SK-N-SH treated with all-trans-retinoic acid at 6 μM for 48 hours (cell line): Measurements from ENCODE around the gene C6orf132.

ENCODE experiments used
- CREB5 ChIP-seq: fragments of 250-450 bp; sonication (Bioruptor Pico); IDR thresholded peaks from 2 replicates; pipeline ENCODE4 v1.5.1; 2020; ENCODE audit warnings: low read depth, mild to moderate bottlenecking, moderate library complexity
- CSRNP3 ChIP-seq: fragments of 250-450 bp; sonication (Bioruptor Pico); IDR thresholded peaks from 2 replicates; pipeline ENCODE4 v1.5.1; 2021; ENCODE audit warnings: mild to moderate bottlenecking, moderate library complexity
- ISL1 ChIP-seq: fragments of 250-450 bp; sonication (Bioruptor Pico); IDR thresholded peaks from 2 replicates; pipeline ENCODE4 v2.1.2; 2022; ENCODE audit warnings: mild to moderate bottlenecking, moderate library complexity
- PPARA ChIP-seq: fragments of 250-450 bp; sonication (Bioruptor Pico); IDR thresholded peaks from 2 replicates; pipeline ENCODE4 v1.5.0; 2020; ENCODE audit warnings: mild to moderate bottlenecking, borderline replicate concordance
- RARB ChIP-seq: fragments of 250-450 bp; sonication (Bioruptor Pico); IDR thresholded peaks from 2 replicates; pipeline ENCODE4 v1.8.0; 2021; ENCODE audit warnings: mild to moderate bottlenecking, moderate library complexity
- TOX ChIP-seq: fragments of 250-450 bp; sonication (Bioruptor Pico); IDR thresholded peaks from 2 replicates; pipeline ENCODE4 v1.8.0; 2021; ENCODE audit warnings: mild to moderate bottlenecking, moderate library complexity, borderline replicate concordance
- ZC3H10 ChIP-seq: fragments of 250-450 bp; sonication (Bioruptor Pico); IDR thresholded peaks from 2 replicates; pipeline ENCODE4 v1.5.1; 2021; ENCODE audit warnings: mild to moderate bottlenecking, moderate library complexity
- ZFP3 ChIP-seq: fragments of 250-450 bp; sonication (Bioruptor Pico); IDR thresholded peaks from 2 replicates; pipeline ENCODE4 v1.5.0; 2020; ENCODE audit warnings: mild to moderate bottlenecking, moderate library complexity
- ZFP30 ChIP-seq: fragments of 450-650 bp; formaldehyde crosslinking; IDR thresholded peaks from 2 replicates; pipeline ENCODE4 v1.5.0; 2022; ENCODE audit warnings: mild to moderate bottlenecking, moderate library complexity
- ZNF565 ChIP-seq: fragments of 450-650 bp; formaldehyde crosslinking; conservative IDR thresholded peaks from 2 replicates; pipeline ENCODE4 v1.5.0; 2020; ENCODE audit warnings: low read depth, mild to moderate bottlenecking, moderate library complexity
- TF ChIP-seq, protein P1 (sequence below): fragments of 250-450 bp; sonication (Bioruptor Pico); IDR thresholded peaks from 2 replicates; pipeline ENCODE4 v1.8.0; 2020; ENCODE audit warnings: mild to moderate bottlenecking, moderate library complexity, borderline replicate concordance
- TF ChIP-seq, protein P2 (sequence below): fragments of 250-450 bp; sonication (Bioruptor Pico); IDR thresholded peaks from 2 replicates; pipeline ENCODE4 v1.5.0; 2020; ENCODE audit warnings: mild to moderate bottlenecking, moderate library complexity

- TF ChIP-seq ZFP3 (CRISPR knock-in tag), result no peak
- TF ChIP-seq, protein P1, sequence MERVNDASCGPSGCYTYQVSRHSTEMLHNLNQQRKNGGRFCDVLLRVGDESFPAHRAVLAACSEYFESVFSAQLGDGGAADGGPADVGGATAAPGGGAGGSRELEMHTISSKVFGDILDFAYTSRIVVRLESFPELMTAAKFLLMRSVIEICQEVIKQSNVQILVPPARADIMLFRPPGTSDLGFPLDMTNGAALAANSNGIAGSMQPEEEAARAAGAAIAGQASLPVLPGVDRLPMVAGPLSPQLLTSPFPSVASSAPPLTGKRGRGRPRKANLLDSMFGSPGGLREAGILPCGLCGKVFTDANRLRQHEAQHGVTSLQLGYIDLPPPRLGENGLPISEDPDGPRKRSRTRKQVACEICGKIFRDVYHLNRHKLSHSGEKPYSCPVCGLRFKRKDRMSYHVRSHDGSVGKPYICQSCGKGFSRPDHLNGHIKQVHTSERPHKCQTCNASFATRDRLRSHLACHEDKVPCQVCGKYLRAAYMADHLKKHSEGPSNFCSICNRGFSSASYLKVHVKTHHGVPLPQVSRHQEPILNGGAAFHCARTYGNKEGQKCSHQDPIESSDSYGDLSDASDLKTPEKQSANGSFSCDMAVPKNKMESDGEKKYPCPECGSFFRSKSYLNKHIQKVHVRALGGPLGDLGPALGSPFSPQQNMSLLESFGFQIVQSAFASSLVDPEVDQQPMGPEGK (CRISPR knock-in tag), result no peak
- TF ChIP-seq ZFP30, result no peak
- TF ChIP-seq PPARA, result no peak
- TF ChIP-seq TOX (CRISPR knock-in tag), result no peak
- no peak for TF ChIP-seq RARB (CRISPR knock-in tag)
- TF ChIP-seq ZNF565 (CRISPR knock-in tag), result no peak
- TF ChIP-seq, protein P2, sequence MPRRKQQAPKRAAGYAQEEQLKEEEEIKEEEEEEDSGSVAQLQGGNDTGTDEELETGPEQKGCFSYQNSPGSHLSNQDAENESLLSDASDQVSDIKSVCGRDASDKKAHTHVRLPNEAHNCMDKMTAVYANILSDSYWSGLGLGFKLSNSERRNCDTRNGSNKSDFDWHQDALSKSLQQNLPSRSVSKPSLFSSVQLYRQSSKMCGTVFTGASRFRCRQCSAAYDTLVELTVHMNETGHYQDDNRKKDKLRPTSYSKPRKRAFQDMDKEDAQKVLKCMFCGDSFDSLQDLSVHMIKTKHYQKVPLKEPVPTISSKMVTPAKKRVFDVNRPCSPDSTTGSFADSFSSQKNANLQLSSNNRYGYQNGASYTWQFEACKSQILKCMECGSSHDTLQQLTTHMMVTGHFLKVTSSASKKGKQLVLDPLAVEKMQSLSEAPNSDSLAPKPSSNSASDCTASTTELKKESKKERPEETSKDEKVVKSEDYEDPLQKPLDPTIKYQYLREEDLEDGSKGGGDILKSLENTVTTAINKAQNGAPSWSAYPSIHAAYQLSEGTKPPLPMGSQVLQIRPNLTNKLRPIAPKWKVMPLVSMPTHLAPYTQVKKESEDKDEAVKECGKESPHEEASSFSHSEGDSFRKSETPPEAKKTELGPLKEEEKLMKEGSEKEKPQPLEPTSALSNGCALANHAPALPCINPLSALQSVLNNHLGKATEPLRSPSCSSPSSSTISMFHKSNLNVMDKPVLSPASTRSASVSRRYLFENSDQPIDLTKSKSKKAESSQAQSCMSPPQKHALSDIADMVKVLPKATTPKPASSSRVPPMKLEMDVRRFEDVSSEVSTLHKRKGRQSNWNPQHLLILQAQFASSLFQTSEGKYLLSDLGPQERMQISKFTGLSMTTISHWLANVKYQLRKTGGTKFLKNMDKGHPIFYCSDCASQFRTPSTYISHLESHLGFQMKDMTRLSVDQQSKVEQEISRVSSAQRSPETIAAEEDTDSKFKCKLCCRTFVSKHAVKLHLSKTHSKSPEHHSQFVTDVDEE (CRISPR knock-in tag), result no peak
- no peak for TF ChIP-seq CREB5 (CRISPR knock-in tag)
- TF ChIP-seq ISL1 (CRISPR knock-in tag), result no peak
- TF ChIP-seq CSRNP3 (CRISPR knock-in tag), result no peak
- no peak for TF ChIP-seq ZC3H10 (CRISPR knock-in tag)
Measured at GRCh38 chr6:42118162-42119001, 24.0 kb downstream of the C6orf132 start.
